OCI-LY1 (cell line): ENCODE results near the gene RMI1.
A peak's percentile ranks its signal among the peaks of the same experiment; 100 is the strongest.

Experiments
- H2AFZ ChIP-seq: fragments of 200-600 bp; sonication (generic), shearing (Covaris generic); 2 replicates; pipeline ENCODE4 v1.6.0; 2014; ENCODE audit warnings: antibody characterized with exemption, mild to moderate bottlenecking, low read length
- H3F3A ChIP-seq: fragments of 200-600 bp; sonication (generic), shearing (Covaris generic); 2 replicates; pipeline ENCODE4 v1.6.0; 2014; ENCODE audit warnings: mild to moderate bottlenecking, antibody characterized with exemption, low read length, moderate library complexity; ENCODE audit not compliant: insufficient read depth
- H3K27ac ChIP-seq: fragments of 200-600 bp; sonication (generic); 2 replicates; pipeline ENCODE4 v1.5.1; 2014; ENCODE audit warnings: low read length, mixed run types, mild to moderate bottlenecking, low read depth; ENCODE audit not compliant: poor library complexity, severe bottlenecking
- H3K27me3 ChIP-seq: fragments of 200-600 bp; sonication (generic); 2 replicates; pipeline ENCODE4 v1.6.0; 2014; ENCODE audit warnings: antibody characterized with exemption, mild to moderate bottlenecking, low read length, moderate library complexity; ENCODE audit not compliant: insufficient read depth
- H3K36me3 ChIP-seq: fragments of 200-600 bp; sonication (generic); 2 replicates; pipeline ENCODE4 v1.6.1; 2014; ENCODE audit warnings: mild to moderate bottlenecking, antibody characterized with exemption, low read length, moderate library complexity, mixed read lengths; ENCODE audit not compliant: insufficient read depth
- H3K4me1 ChIP-seq: fragments of 200-600 bp; sonication (generic); 2 replicates; pipeline ENCODE4 v1.5.1; 2014; ENCODE audit warnings: mild to moderate bottlenecking, low read length, moderate library complexity; ENCODE audit not compliant: insufficient read depth, severe bottlenecking
- H3K4me2 ChIP-seq: fragments of 200-600 bp; sonication (generic), shearing (Covaris generic); 2 replicates; pipeline ENCODE4 v1.6.1; 2014; ENCODE audit warnings: low read length
- H3K4me3 ChIP-seq: fragments of 200-600 bp; sonication (generic); 2 replicates; pipeline ENCODE4 v1.5.1; 2014; ENCODE audit warnings: low read length, low read depth, mild to moderate bottlenecking, mixed read lengths; ENCODE audit not compliant: poor library complexity, severe bottlenecking
- H3K79me2 ChIP-seq: fragments of 200-600 bp; shearing (Covaris generic); 2 replicates; pipeline ENCODE4 v1.6.1; 2016; ENCODE audit warnings: mixed run types, low read length, mixed read lengths; ENCODE audit not compliant: insufficient read depth
- H3K9ac ChIP-seq: fragments of 200-600 bp; sonication (generic), shearing (Covaris generic); 2 replicates; pipeline ENCODE4 v1.6.1; 2014; ENCODE audit warnings: mild to moderate bottlenecking, low read length, mixed read lengths
- H3K9me2 ChIP-seq: fragments of 200-600 bp; sonication (generic), shearing (Covaris generic); 2 replicates; pipeline ENCODE4 v1.6.1; 2014; ENCODE audit warnings: low read depth, mild to moderate bottlenecking, low read length, mixed read lengths
- H3K9me3 ChIP-seq: fragments of 200-600 bp; shearing (Covaris generic); 2 replicates; pipeline ENCODE4 v1.6.1; 2014; ENCODE audit warnings: low read length, mixed read lengths
- H4K20me1 ChIP-seq: fragments of 200-600 bp; sonication (generic), shearing (Covaris generic); 2 replicates; pipeline ENCODE4 v1.6.0; 2016; ENCODE audit warnings: mild to moderate bottlenecking, low read length; ENCODE audit not compliant: insufficient read depth
- CTCF ChIP-seq: fragments of 200-600 bp; sonication (generic), shearing (Covaris generic); IDR thresholded peaks from 2 replicates; pipeline ENCODE4 v1.5.1; 2017; ENCODE audit warnings: mild to moderate bottlenecking, antibody characterized with exemption, low read length, moderate library complexity, mixed read lengths
- EZH2 ChIP-seq: fragments of 200-600 bp; sonication (generic), shearing (Covaris generic); IDR thresholded peaks from 2 replicates; pipeline ENCODE4 v1.8.0; 2017; ENCODE audit warnings: borderline replicate concordance, mixed run types, mild to moderate bottlenecking, antibody characterized with exemption, low read length, moderate library complexity, mixed read lengths

The RMI1 gene

GRCh38 chr9:83960991-83961390 is 19.6 kb upstream of the RMI1 start:
- H4K20me1 ChIP-seq = no peaks in the 10 kb centered on the region
- no peak overlapping the region for H2AFZ ChIP-seq
- H3K79me2 ChIP-seq = no peaks in the 10 kb centered on the region
- no peak overlapping the region for H3K4me3 ChIP-seq
- H3K36me3 ChIP-seq = no peaks in the 10 kb centered on the region
- no peaks in the 10 kb centered on the region for H3K9me2 ChIP-seq
- H3K27ac ChIP-seq = no peak overlapping the region
- TF ChIP-seq CTCF = no peak
- TF ChIP-seq EZH2 = no peak
- no peaks in the 10 kb centered on the region for H3K27me3 ChIP-seq
- H3K9me3 ChIP-seq = no peaks in the 10 kb centered on the region
- peaks cover 8% of the 10 kb centered on the region; the same call in 1 of the 2 replicates for H3F3A ChIP-seq
- H3K4me1 ChIP-seq = peaks cover 23% of the 10 kb centered on the region
- H3K4me2 ChIP-seq = no peak overlapping the region
- no peak overlapping the region for H3K9ac ChIP-seq

- Histone ChIP-seq H3F3A (peaks cover 19% of the 10 kb centered on the region), H2AFZ (no peak overlapping the region), H3K4me2 (no peak overlapping the region), H3K27ac (no peak overlapping the region), H4K20me1 (peaks cover 3% of the 10 kb centered on the region; the same call in 1 of the 2 replicates), H3K9me3 (no peaks in the 10 kb centered on the region), H3K79me2 (no peaks in the 10 kb centered on the region), H3K9me2 (no peaks in the 10 kb centered on the region), H3K36me3 (peaks cover 11% of the 10 kb centered on the region), H3K27me3 (no peaks in the 10 kb centered on the region), H3K4me3 (no peak overlapping the region), H3K4me1 (peaks cover 14% of the 10 kb centered on the region), H3K9ac (no peak overlapping the region)
- no peak for TF ChIP-seq EZH2
- TF ChIP-seq CTCF = no peak
Measured at GRCh38 chr9:83962165-83962564, 18.4 kb upstream of the RMI1 start.

- Histone ChIP-seq H3K4me1 (peaks cover 3% of the 10 kb centered on the region), H3F3A (peaks cover 27% of the 10 kb centered on the region), H3K4me3 (no peak overlapping the region), H3K9ac (no peak overlapping the region), H4K20me1 (peaks cover 3% of the 10 kb centered on the region; the same call in 1 of the 2 replicates), H3K79me2 (no peaks in the 10 kb centered on the region), H3K36me3 (peaks cover 39% of the 10 kb centered on the region), H3K27ac (peak overlapping the region; percentile 12), H2AFZ (no peak overlapping the region), H3K9me2 (no peaks in the 10 kb centered on the region), H3K9me3 (no peaks in the 10 kb centered on the region), H3K4me2 (no peak overlapping the region), H3K27me3 (no peaks in the 10 kb centered on the region)
- TF ChIP-seq EZH2 = no peak
- no peak for TF ChIP-seq CTCF
Measured at GRCh38 chr9:83964973-83965349, 15.6 kb upstream of the RMI1 start.
